Endodermal cell (in vitro differentiated cells): ENCODE measurements around the gene SYTL4. TPM values are rescaled to one million over a fixed set of nuclear protein-coding genes. Genes with fewer than 3 reads are reported as not detected.

ENCODE experiments used
- DNase-seq: peaks from one replicate; pipeline ENCODE4 v3.0.0-alpha.2; 2017
- H3K27ac ChIP-seq: 2 replicates; pipeline ENCODE4 v1.5.1; 2013; ENCODE audit warnings: mild to moderate bottlenecking, low read depth, low read length, moderate library complexity
- H3K27me3 ChIP-seq: 2 replicates; pipeline ENCODE4 v1.6.1; 2013; ENCODE audit warnings: mild to moderate bottlenecking, low read length, moderate library complexity; ENCODE audit not compliant: insufficient read depth, control insufficient read depth, poor library complexity, severe bottlenecking
- H3K36me3 ChIP-seq: 2 replicates; pipeline ENCODE4 v1.7.0; 2013; ENCODE audit warnings: mild to moderate bottlenecking, low read length, moderate library complexity; ENCODE audit not compliant: control insufficient read depth, insufficient read depth
- H3K4me1 ChIP-seq: one replicate; pipeline ENCODE4 v1.7.0; 2013; ENCODE audit warnings: low read length; ENCODE audit not compliant: control insufficient read depth, insufficient read depth
- H3K4me3 ChIP-seq: 2 replicates; pipeline ENCODE4 v1.5.1; 2013; ENCODE audit warnings: mild to moderate bottlenecking, low read length, moderate library complexity
- H3K9ac ChIP-seq: 2 replicates; pipeline ENCODE4 v1.6.1; 2013; ENCODE audit warnings: mild to moderate bottlenecking, low read length, moderate library complexity; ENCODE audit not compliant: poor library complexity, severe bottlenecking; ENCODE audit errors: extremely low read depth
- H3K9me3 ChIP-seq: 2 replicates; pipeline ENCODE4 v1.6.1; 2013; ENCODE audit warnings: mild to moderate bottlenecking, low read length, moderate library complexity; ENCODE audit not compliant: control insufficient read depth
- H3K27ac Mint-ChIP-seq: 2 replicates; pipeline ENCODE4 v1.8.0; 2020; ENCODE audit warnings: mixed read lengths
- H3K27me3 Mint-ChIP-seq: 2 replicates; pipeline ENCODE4 v1.8.0; 2021; ENCODE audit warnings: mild to moderate bottlenecking, mixed read lengths; ENCODE audit not compliant: insufficient read depth
- H3K36me3 Mint-ChIP-seq: 2 replicates; pipeline ENCODE4 v1.8.0; 2020; ENCODE audit warnings: low read depth, mixed read lengths
- H3K4me1 Mint-ChIP-seq: 2 replicates; pipeline ENCODE4 v1.8.0; 2020; ENCODE audit warnings: mixed read lengths
- H3K4me3 Mint-ChIP-seq: 2 replicates; pipeline ENCODE4 v1.8.0; 2020; ENCODE audit warnings: mild to moderate bottlenecking, moderate library complexity, mixed read lengths
- H3K9me3 Mint-ChIP-seq: 2 replicates; pipeline ENCODE4 v1.8.0; 2020; ENCODE audit warnings: mild to moderate bottlenecking, mixed read lengths
- CTCF ChIP-seq: fragments of 200-600 bp; sonication (generic); conservative IDR thresholded peaks from 2 replicates; pipeline ENCODE4 v1.5.0; 2021; ENCODE audit warnings: antibody characterized with exemption, mild to moderate bottlenecking
- WGBS, 2 experiments: methylation state at CpG; one replicate each; pipeline versions ENCODE4 v1.1.5 to v1.1.7; 2013; ENCODE audit warnings: missing lambda C conversion rate in 2 of 2, mixed read lengths in 1 of 2; ENCODE audit not compliant: insufficient coverage in 1 of 2, insufficient read length in 1 of 2; 5-methylcytosine and 5-hydroxymethylcytosine counted together
- total RNA-seq, 2 donors: library from RNA; stranded (reverse); fragmentation: NEBNext Ultra II Directional in 1 of 2; extraction: Animal tissue kit (Norgen Biotek cat#: 25700) in 1 of 2; gene quantifications; 2 replicates in 1 of 2; 3 replicates in 1 of 2; pipeline ENCODE4 v1.2.1, GENCODE V29; 2021

SYTL4 gene
- total RNA-seq, 2 donors from 2014 or later = 0.24 TPM; not detected in 1

- Mint-ChIP-seq H3K4me1 (no peaks in the 10 kb centered on the region), H3K4me3 (no peak overlapping the region), H3K27ac (no peak overlapping the region), H3K9me3 (peaks cover 35% of the 10 kb centered on the region), H3K27me3 (peaks cover 2% of the 10 kb centered on the region), H3K36me3 (no peaks in the 10 kb centered on the region)
- H3K27ac ChIP-seq = no peak overlapping the region
- WGBS, 2 experiments = 86% methylated on average over 1 of the region's 1 CpG; no CpG with 5 or more reads in 1 of the 2 experiments
- H3K4me1 ChIP-seq = no peaks in the 10 kb centered on the region
- no peak for DNase-seq
- H3K9me3 ChIP-seq = no peaks in the 10 kb centered on the region
- H3K9ac ChIP-seq = no peak overlapping the region
- no peaks in the 10 kb centered on the region for H3K27me3 ChIP-seq
- H3K4me3 ChIP-seq = no peak overlapping the region
- no peak for TF ChIP-seq CTCF
- no peaks in the 10 kb centered on the region for H3K36me3 ChIP-seq
Measured at GRCh38 chrX:100750883-100751282, 19.0 kb upstream of the SYTL4 start.

GRCh38 chrX:100748108-100748507, 16.2 kb upstream of the SYTL4 start:
- no peak for TF ChIP-seq CTCF
- Histone ChIP-seq H3K9me3 (no peaks in the 10 kb centered on the region), H3K4me1 (no peaks in the 10 kb centered on the region), H3K27me3 (no peaks in the 10 kb centered on the region), H3K4me3 (no peak overlapping the region), H3K27ac (no peak overlapping the region), H3K9ac (no peak overlapping the region), H3K36me3 (no peaks in the 10 kb centered on the region)
- Mint-ChIP-seq H3K9me3 (peaks cover 36% of the 10 kb centered on the region), H3K4me3 (no peak overlapping the region), H3K27ac (no peak overlapping the region), H3K4me1 (no peaks in the 10 kb centered on the region), H3K36me3 (no peaks in the 10 kb centered on the region), H3K27me3 (peaks cover 2% of the 10 kb centered on the region)
- no peak for DNase-seq
- WGBS, 2 experiments = 71 to 97% methylated on average over 1 to 2 of the region's 2 CpGs

GRCh38 chrX:100747703-100748102, 15.8 kb upstream of the SYTL4 start:
- no peaks in the 10 kb centered on the region for H3K36me3 Mint-ChIP-seq
- no peak overlapping the region for H3K9ac ChIP-seq
- no peaks in the 10 kb centered on the region for H3K4me1 Mint-ChIP-seq

More at GRCh38 chrX:100747703-100748102, 15.8 kb upstream of the SYTL4 start:
- no peak for TF ChIP-seq CTCF
- no peaks in the 10 kb centered on the region for H3K27me3 ChIP-seq
- WGBS, 2 experiments = 100% methylated on average over 2 of the region's 2 CpGs; no CpG with 5 or more reads in 1 of the 2 experiments
- Mint-ChIP-seq H3K27ac (no peak overlapping the region), H3K9me3 (peaks cover 32% of the 10 kb centered on the region), H3K4me3 (no peak overlapping the region), H3K27me3 (peaks cover 2% of the 10 kb centered on the region)
- H3K9me3 ChIP-seq = no peaks in the 10 kb centered on the region
- H3K4me3 ChIP-seq = no peak overlapping the region
- H3K4me1 ChIP-seq = no peaks in the 10 kb centered on the region
- H3K36me3 ChIP-seq = no peaks in the 10 kb centered on the region
- no peak overlapping the region for H3K27ac ChIP-seq
- DNase-seq = no peak
